HPDE6-E6E7 (cell line): ENCODE measurements around the gene PLA1A.

Source experiments
- DNase-seq: peaks from one replicate; pipeline ENCODE4 v3.0.0; 2011; ENCODE audit warnings: missing footprints; ENCODE audit errors: extremely low spot score

Gene PLA1A

DNA sequence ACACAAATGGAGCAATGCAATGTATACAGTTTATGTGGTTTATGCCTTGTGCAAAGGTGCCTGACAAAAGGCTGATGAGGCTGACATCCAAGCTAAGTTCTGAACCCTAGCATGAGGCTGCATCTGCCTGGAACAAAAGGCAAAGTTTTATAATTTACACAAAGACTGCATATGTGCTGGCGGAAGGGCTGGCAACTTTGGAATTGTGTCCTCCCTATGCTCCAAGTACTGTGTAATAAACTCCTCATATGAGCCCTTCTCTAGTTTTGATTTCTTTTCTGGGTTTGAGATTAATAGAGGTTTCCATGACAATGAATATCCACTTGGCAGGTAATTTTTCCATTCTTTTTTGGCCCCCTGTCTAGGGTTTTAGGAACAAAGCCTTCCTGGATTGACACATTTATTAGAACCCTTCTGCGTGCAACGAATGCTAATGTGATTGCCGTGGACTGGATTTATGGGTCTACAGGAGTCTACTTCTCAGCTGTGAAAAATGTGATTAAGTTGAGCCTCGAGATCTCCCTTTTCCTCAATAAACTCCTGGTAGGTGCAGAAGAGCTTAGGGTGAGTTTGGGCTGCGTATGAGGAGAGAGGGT is 10.8 kb downstream of the PLA1A start:
- no peak for DNase-seq

DNA sequence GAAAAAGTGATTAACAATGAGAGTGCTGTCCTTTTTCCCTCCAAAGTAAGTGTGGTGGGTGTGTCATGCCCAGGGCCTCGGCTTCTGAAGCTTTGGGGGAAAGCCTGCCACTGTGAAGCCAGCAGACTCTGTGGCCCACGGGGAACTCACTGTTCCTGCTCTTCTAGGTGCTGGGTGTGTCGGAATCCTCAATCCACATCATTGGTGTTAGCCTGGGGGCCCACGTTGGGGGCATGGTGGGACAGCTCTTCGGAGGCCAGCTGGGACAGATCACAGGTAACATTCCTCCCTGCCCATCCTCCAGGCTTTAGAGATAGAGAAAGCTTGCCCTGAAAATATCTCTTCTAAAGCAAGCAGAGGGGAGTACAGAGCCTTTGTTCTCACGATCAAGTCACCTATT is 11.6 kb downstream of the PLA1A start:
- DNase-seq, result no peak

DNA sequence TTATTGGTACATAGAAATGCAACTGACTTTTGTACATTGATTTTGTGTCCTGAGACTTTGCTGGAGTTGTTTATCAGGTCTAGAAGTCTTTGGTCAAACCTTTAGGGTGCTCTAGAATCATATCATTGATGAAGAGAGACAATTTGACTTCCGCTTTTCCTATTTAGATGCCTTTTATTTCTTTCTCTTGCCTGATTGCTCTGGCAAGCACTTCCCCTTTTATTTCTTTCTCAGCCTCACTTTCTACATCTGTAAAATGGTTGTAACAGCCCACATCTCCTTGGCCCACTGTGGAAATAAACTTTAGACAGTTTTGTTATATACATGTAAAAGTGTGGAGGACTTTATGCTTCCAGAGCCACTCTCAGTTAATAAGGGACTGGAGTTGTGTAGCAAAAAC is 14.0 kb downstream of the PLA1A start:
- DNase-seq, result no peak

DNA sequence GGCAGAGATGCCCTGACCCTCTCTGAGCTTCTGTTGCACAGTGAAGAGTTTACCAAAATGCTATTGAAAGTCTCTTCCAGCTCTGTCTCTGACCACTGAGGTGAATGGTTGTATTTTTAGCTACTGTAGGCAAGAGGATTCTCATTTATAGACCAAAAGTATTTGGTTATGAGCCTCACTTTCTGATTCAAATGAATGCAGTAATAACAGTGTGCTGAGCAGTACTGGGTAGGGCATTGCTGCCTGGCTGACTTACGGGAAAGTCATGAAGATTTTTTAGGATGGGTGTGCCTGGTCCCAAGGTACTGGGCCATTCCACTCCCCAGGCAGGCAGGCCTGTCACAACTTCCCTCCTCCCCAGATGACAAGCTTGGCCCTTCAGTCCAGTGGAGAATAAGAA is 15.5 kb downstream of the PLA1A start:
- DNase-seq, result no peak

DNA sequence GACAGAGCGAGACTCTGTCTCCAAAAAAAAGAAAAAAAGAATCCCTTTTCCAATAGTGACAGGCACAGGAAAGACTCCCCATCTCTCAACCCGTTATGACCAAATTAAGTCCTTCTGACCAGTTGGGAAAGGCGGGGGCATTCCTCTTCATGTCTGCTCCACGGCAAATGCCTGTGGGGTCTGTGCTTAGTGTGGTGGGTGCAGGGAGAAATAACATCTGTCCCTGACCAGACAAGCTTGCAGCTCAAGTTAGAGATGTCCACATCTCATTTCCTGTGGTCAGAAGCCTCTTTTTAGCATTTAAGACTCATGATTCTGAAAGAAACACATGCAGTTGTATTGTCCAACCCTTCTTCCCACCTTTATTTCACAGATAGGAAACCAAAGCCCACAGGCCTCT is 16.2 kb downstream of the PLA1A start:
- DNase-seq, result no peak

DNA sequence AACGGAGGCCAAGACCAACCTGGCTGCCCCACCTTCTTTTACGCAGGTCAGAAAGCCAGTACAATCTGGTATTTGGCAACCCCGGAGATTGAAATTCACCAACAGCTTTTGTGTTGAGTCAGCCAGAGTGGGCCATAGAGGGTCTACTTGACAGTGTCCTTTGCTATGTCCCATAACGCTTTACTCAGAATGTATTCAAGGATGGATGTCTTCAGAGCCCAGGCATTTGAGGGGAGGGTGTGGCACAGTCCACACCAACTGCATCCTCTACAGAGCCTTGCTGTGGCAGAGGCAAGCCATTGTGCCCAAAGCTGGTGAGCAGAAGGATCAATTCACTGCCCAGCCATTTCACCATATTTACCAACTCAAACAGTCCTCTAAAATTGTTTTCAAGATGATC is 18.4 kb downstream of the PLA1A start:
- DNase-seq, result no peak

DNA sequence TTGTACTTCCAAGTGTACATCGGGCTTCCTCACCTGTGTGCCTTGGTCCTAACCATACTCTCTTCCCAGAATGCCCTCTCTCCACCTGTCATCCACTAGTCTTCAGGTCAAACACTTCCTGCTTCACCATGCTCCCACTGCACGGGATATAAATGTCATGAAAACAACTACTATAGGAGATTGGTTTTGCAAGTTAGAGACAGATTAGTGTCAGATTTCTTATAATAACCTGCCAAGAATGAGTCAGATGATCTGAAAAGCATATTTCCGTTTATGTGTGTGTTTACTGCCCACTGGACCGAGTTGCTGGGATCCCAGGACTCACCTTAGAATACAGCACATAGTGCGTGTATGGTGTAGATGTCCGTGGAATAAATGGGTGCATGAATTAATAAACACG is 21.4 kb downstream of the PLA1A start:
- no peak for DNase-seq

DNA sequence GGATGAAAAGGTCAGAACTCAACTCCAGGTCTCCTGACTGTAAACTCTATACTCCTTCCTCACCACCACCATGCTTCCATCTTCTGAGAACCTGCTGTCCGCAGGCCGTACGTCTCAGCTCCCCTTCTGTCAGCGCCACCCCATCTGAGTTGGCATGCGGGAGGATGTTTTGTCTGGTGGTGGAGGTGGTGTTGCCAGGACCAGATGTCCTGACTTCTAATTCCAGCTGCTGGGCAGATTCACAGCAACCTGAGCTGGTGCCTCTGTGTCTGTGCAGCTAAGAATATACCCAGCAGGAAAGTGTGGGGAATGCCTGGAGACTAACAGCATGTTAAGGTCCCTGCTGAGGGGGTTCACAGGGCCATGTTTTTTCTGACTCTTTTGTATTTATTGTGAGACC is 23.2 kb downstream of the PLA1A start:
- DNase-seq, result no peak

DNA sequence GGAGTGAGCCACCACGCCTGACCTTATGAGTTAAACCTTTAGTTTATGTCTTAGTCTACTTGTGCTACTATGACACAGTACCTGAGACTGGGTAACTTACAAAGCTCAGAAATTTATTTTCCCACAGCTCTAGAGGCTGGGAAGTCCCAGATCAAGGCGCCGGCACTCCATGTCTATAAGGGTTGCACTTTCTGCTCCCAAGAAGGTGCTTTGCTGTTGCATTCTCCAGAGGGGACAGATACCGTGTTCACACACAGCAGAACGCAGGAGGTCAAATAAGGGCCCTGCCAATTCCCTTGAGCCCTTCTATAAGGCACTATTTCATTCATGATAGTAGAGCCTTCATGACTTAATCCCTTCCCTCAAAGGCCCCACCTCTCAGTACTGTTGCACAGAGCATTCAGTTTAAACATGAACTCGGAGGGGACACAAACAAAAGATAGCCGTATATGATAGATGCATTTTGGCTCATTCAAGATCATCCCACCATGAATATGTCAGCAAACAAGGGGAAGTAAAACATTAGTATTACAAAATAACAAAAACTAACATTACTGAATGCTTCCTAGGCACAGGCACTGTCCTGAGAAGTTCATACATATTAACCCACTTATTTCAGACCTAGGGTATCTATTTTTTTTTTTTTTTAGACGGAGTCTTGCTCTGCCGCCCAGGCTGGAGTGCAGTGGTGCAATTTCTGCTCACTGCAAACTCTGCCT is 26.5 kb downstream of the PLA1A start:
- no peak for DNase-seq

DNA sequence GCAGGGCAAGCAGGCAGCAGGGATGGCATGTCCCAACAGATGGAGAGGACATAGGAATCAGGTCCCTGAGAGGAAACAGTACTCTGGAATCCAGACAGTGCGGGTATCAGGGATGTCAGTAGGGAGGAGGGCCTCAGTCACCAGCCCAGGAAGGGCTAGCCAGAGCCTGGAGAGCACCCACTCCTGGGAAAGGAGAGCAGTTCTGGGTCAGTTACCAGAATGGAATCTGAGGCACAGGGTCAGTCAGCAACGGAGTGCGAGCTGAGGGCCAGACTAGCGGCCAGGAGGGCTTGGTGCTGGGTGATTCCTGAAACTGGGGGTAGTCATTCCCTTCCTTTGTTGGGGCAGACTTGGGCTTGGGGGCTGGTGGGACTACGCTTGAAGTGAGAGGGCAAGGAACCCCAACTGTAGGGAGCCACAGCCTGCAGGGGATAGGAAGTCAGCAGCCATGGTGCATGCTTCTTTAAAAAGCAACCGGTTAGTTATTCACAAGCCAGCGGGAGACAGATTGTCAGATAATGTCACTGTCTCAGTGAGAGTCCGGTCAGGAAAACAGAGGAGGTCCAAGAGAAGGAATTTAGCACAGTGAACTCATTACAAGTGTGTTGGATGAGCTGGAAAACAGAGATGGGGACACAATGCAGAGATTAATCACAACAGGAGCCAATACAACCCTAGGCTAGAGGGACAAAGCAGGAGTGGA is 27.9 kb downstream of the PLA1A start:
- DNase-seq, result no peak

DNA sequence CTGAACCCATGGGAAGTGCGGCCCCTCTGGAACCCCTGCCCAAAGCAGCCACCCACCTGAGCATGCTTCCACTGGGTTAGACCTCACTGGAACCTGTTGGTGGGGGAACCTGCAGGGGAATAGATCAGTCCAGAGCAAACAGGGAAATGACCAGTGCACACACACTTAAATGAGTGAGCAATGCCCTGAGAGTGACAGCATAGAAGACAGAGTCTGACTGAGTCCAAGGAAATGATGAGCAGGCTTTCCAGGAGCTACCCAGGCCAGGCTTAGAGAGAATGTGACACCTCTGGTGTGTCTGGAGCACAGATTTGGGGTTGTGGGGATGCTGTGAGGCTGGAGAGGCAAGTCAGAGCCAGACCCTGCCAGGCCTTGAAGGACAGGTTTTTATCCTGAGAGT is 28.5 kb downstream of the PLA1A start:
- no peak for DNase-seq

DNA sequence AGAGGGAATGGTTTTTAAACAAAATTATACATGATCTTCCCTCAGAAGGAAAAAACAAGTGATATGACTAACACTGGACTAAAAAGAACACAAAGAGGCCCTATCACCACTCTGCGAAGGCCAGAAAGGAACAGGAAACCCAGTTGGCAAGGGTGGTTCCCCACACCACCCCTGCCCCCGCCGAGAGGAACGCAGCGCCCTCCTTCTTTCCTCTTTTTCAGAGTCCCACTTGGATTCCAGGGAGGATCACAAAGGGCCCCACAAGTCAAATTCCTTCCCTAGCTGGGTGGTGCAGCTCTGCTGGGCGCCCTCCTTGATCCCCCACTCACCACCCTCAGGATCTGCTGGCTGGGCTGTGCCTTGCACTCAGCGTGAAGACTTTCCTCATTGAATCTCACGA is 29.8 kb downstream of the PLA1A start:
- no peak for DNase-seq

DNA sequence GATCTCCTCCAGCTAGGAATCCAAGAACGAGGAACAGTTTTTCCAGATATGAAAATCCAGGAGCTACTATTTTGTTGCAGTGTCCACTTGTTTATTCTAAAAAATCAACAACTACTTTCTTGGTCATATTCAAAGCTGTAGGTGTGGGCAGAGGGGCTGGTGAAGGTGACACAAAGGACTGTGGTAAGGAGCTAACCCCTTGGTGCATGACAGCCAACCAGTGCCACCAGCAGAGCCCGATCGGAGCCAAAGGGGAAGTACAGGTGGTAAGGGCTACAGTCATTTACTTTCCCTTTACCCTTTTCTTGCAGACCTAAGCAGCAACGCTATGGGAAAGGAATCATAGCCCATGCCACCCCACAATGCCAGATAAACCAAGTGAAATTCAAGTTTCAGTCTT is 30.7 kb downstream of the PLA1A start:
- DNase-seq, result no peak

DNA sequence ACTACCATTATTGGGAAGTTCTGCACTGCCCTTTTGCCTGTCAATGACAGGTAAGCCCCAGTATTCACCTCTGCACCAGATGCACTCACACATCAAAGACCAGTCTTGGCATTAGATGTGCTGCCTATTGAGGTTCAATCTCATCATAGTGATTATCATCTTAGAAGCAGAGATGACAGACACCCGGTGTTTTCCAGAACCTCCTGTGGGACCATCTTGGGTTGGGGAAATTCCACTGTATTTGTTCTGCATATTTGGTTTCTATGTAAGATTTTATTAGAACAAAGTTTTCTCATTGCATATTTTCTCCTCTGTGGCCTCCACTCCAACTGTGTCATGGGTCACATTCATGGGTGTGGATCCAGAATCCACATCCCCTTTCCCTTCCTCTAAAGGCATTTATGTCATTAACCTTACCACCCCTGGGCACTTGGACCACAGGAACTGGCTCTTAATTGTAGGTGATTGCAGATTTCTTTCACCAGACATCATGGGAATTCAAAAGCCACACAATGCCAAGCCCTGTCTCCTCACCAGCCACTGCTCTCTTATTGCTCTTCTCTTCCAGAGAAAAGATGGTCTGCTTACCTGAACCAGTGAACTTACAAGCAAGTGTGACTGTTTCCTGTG is 31.2 kb downstream of the PLA1A start:
- no peak for DNase-seq

DNA sequence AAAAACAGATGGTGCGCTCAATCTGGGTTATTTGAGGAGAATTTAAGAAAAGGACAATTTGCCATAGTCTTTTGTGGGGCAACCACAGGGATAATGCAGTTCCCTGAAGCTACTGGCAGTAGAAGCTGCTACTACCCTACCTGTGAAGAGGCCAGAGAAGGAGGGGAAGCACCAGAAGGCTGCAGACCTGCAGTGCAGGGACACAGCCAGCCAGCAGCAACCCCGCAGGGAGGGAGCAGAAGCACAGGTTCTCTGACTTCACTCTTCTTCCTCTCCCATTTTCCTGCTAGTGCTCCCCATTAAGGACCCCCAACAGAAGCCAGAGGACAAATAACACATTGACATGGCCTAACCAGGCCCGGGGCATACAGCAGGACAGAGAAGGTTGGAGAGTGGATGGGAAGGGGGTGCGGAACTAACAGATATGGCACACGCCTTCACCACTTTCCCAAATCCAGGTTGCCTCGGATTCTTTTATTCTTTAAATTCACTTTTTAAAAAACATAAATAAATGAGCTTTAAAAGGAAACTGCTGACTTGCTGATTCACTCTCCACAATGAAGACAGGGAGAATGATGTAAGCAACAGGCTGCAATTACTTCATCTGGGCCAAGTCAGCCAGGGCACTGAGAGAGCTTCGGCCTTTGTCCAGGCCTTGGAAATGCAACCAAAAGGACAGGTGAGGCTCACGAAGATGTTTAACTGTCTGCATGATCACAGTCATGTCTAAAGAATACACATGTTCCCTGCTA is 32.6 kb downstream of the PLA1A start:
- DNase-seq, result no peak

DNA sequence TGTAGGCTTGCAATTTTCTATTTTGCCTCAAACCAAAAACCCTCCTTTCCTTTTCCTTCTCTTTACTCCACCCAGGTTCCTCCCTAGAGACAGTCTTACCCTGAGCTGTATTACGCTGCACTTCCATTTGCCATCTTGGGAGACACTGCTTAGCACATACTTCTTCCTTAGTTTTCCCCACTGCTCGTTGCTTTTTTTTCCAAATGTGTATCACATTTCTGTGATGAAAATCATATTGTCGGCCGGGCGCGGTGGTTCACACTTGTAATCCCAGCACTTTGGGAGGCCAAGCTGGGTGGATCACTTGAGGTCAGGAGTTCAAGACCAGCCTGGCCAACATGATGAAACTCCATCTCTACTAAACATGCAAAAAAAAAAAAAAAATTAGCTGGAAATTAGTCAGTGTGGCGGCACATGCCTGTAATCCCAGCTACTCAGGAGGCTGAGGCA is 33.2 kb downstream of the PLA1A start:
- DNase-seq, result no peak

DNA sequence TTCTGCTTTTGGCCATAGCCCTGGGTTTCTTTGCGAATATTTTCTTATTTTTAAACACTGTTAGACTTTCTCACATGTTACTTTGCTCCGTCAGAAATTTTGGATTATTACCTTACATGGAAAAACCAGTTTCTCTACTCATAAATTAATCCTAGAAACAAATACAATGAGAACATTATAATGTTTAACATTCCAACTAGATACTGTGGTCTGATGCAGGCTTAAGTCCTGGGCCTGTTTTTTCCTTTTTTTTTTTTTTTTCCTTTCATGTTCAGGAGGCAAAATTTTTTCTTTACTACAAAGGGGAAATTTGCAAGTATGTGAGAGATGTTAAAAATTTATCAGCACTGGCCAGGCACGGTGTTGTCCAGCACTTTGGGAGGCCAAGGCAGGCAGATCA is 33.8 kb downstream of the PLA1A start:
- no peak for DNase-seq

DNA sequence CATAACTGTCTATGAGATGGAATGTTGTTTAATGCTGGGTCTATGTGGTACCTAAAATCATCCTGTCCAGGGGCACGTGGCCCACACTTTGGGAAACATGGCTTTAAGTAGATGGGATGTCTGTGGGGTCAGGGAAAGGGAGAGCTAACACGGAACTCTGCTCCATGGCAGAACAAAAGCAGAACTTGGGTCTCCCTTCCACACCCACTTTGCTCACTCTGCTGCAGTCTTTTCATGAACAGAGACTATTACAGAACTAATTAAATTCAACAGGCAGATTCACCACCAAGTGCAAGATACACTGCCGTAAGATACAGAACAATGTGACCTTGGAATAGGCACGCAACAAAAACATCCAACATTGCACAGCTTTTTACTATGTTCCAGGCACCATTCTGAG is 34.5 kb downstream of the PLA1A start:
- DNase-seq, result no peak

DNA sequence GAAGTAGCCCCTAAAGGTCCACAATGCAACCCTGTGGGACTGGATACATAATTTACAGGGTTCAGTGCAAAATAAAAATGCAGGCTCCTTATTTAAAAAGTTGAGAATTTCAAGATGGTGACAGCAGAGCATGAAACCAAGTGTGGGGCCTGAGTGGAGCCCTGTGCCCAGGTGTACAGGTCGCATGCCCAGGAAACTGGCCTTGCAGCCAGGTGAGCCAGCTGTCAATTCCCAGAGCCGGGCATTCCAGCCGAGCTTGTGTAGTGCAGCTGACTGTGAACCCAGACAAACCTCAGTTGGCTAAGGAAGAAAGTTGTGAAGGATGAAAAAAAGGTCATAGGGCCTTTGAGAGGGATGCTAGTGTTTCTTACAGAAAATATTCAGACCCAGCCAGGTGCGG is 35.1 kb downstream of the PLA1A start:
- DNase-seq, result no peak

DNA sequence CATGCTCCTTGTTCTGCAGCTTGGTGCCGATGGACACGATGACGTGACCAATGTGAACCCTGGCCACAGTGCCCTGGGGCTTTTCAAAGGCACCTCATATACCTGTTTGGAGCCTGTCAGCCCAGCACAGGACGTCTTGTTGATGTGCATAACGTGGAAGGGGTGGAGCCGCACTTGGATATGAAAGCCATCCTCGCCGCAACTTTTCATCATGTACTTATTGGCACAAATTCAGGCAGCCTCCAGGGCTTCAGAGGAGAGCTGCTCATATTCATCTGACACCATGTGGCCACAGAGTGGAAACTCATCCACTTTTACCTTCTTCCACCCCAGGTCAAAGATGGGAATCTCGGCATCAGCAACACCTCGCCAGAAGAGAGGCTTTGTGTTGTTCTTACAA is 38.0 kb downstream of the PLA1A start:
- DNase-seq, result no peak

DNA sequence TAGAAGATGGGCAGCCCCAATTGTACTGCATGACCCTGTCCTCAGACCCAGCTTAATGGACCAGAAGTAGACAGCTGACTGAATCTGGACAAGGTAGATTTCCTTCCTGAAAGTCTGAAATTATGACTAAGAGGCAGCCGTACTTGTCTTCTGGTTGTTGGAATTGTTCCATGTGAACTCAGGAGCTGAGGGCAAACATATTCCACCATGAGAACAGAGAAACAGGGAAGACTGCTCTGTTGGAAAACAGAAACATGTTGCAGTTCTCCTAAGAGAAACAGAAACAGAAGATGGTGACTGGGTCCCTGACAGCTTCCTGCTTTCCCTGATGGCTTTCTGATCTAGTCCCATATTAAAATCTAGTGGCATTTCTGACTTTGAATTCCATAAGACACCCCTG is 38.6 kb downstream of the PLA1A start:
- DNase-seq, result no peak
